Measurements from ENCODE around the gene PSMC1.

PSMC1 gene

DNA sequence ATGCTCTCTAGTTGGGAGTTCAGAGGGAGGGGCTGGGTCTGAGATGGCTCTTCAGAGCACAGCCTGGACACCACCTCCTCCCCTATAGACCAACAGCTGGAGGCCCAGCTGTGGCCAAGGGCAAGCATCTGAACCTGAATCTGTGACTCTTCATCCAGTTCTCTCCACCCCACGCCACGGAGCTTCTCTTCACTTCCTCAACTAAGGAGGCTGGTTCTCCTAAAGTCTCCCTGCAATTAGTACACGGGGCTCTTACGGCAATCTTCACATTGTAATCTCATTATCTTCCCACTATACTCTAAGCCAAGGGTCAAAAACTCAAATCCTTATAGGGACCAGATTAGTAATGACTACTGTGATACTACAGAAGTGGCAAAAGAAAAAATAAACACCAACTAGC, 65.5 kb downstream of the PSMC1 start:
- no peak overlapping the region for H3K27ac ChIP-seq
- TF ChIP-seq, protein P1, sequence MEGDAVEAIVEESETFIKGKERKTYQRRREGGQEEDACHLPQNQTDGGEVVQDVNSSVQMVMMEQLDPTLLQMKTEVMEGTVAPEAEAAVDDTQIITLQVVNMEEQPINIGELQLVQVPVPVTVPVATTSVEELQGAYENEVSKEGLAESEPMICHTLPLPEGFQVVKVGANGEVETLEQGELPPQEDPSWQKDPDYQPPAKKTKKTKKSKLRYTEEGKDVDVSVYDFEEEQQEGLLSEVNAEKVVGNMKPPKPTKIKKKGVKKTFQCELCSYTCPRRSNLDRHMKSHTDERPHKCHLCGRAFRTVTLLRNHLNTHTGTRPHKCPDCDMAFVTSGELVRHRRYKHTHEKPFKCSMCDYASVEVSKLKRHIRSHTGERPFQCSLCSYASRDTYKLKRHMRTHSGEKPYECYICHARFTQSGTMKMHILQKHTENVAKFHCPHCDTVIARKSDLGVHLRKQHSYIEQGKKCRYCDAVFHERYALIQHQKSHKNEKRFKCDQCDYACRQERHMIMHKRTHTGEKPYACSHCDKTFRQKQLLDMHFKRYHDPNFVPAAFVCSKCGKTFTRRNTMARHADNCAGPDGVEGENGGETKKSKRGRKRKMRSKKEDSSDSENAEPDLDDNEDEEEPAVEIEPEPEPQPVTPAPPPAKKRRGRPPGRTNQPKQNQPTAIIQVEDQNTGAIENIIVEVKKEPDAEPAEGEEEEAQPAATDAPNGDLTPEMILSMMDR (conservative IDR thresholded peaks at IDR 0.05) = no peak

All from VCaP (cell line).